ENCODE data around the gene FOSL1. TPM values are rescaled to one million over a fixed set of nuclear protein-coding genes. Genes with fewer than 3 reads are reported as not detected.

FOSL1 gene
- total RNA-seq, 2 donors from 2014 or later: 7.4 to 9.5 TPM

- H3K9me3 Mint-ChIP-seq: no peaks in the 10 kb centered on the region
- no peak for ATAC-seq
- H3K36me3 Mint-ChIP-seq: peaks cover 15 to 29% of the 10 kb centered on the region in 2 donors
- no peak for DNase-seq (ENCODE audit: low spot score in 2 of 2)
- H3K27ac Mint-ChIP-seq: peak overlapping the region; percentile 76 to 97
These were observed 8.7 kb downstream of the FOSL1 start for GRCh38 chr11:65891219-65892136.

DNA sequence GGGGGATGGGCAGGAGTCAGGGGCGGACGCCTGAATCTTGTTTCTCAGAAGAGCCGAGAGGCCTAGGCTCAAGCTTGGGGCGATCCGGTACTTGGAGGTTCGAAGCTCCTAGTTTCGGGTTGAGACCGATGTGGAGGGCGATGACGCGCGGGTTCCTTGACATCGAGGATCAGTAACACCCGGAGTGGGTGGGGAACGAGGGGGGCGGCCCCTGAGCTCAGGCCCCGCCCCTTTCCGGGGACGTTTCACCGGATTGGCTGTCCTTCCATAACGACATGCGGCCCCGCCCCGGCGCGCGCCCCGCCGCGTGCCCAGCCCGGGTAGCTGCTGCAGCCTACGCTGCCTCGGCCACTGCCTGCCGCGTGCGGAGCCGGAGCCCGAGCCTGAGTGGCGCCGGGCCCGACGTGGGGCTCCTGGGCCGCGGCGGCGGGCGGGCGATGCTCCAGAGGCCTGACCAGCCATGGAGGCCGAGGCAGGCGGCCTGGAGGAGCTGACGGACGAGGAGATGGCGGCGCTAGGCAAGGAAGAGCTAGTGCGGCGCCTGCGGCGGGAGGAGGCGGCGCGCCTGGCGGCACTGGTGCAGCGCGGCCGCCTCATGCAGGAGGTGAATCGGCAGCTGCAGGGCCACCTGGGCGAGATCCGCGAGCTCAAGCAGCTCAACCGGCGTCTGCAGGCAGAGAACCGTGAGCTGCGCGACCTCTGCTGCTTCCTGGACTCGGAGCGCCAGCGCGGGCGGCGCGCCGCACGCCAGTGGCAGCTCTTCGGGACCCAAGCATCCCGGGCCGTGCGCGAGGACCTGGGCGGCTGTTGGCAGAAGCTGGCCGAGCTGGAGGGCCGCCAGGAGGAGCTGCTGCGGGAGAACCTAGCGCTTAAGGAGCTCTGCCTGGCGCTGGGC lies 9.6 kb downstream of the FOSL1 start, which contains the start of gene CCDC85B:
CCDC85B (plus strand) TSS at position 350 of the 895 bp plus-strand sequence; CDS start at position 461, 111 bp downstream.
- ATAC-seq (peak; percentile 71 to 73), DNase-seq (ENCODE audit: low spot score in 2 of 2) (peak; percentile 98 to 99)
- Mint-ChIP-seq H3K27ac (peak within 1 kb of the TSS; percentile 97 to 98), H3K9me3 (no peaks in the 10 kb centered on the region), H3K36me3 (peaks cover 16 to 25% of the 10 kb centered on the region in 2 donors)

DNA sequence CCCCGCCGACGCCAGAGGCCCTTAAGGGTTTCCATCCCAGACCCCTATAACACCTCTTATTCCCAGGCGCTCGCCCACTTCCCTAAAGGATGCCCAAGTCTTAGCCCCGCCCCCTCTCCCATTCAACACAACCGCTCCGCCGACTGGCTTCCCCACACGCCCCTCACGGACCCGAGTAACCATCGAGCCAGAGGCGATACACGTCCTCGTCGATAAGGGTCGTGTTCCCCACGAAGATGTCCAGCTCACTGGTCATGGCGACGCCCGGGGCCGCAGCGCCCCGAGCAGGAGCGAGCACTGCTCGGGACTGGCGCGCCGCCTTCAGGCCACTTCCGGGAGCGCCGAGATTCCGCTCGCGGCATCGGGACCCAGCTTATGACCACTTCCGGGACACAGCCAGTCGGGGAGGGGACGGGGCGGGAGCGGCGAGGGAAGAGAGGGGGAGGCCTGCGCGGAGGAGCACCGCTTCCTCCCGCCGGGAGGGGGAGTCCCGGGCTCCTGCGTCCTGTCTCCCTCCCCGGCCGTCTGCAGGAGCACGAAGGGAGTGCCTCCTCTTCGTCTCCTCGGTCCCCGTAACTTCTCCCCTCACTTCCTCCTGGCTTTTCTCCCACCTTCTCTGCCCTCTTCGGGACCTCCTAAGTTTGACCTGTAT lies 11.9 kb downstream of the FOSL1 start, which contains the start of gene FIBP:
FIBP (minus strand) TSS at position 309 of the 652 bp plus-strand sequence; CDS start at position 256, 53 bp downstream.
- peak; percentile 72 to 75 for ATAC-seq
- peak; percentile 95 to 96 for DNase-seq (ENCODE audit: low spot score in 2 of 2)
- Mint-ChIP-seq H3K27ac (peak within 1 kb of the TSS; percentile 97 to 98), H3K36me3 (peaks cover 21 to 24% of the 10 kb centered on the region in 2 donors), H3K9me3 (no peaks in the 10 kb centered on the region)

DNA sequence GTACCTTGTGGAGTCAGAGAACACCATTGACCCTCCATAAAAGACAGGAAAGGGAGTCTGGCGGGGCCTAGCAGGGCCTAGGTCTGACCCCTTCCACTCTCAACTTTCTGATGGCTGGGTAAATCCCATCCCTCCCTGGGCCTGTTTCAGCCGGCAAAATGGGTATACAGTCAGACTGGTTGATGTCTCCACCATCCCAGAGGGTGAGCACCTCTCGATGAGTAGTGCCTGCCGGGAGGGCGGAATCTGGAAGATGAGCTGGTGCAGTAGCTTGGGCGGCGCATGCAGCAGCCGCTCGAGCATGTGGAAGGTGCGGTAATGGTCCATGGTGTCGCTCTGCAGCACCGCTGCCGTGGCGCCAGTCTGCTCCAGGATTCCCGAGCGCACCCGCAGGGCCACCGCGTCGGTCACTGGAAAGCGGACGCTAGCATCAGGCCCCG lies 12.4 kb downstream of the FOSL1 start:
- Mint-ChIP-seq H3K9me3 (no peaks in the 10 kb centered on the region), H3K36me3 (peaks cover 20 to 23% of the 10 kb centered on the region in 2 donors), H3K27ac (peak overlapping the region; percentile 97 to 98)
- ATAC-seq: peak in 1 of 2 donors; percentile 1
- no peak for DNase-seq (ENCODE audit: low spot score in 2 of 2)

DNA sequence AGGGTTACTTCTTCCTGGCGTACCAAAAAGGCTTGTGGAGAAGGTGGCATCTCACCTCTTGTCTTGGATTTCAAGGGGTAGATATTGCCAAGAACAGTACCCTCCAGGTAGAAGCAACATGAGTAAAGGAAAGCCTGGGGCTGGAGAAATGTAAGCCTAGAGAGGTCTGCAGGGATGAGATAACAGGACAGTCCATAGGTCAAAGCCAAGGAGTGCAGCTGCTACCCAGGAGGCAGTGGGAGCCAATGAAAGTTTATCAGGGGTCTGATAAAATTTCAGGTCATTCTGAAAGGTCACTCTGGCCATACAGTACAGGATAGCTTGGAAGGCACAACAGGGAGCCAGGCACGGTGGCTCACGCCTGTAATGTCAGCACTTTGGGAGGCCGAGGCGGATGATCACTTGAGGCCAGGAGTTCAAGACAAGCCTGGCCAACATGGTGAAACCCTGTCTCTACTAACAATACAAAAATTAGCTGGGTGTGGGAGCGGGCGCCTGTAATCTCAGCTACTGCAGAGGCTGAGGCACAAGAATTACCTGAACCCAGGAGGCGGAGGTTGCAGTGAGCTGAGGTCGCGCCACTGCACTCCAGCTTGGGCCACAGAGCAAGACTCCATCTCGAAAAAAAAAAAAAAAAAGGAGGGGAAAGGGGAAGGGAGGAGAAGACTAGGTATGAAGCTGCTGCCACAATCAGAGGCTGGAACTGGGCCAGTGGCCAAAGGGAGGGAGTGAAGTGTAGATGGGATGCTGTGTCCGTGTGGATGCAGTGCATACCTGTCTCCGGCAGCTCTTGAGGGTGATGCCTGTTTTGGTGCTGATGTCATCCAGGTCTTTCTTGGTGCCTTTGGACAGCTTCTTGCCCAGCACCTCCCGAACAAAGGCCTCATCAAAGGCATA lies 13.1 kb downstream of the FOSL1 start:
- DNase-seq (ENCODE audit: low spot score in 2 of 2): no peak
- ATAC-seq: no peak
- H3K36me3 Mint-ChIP-seq: peaks cover 13 to 17% of the 10 kb centered on the region in 2 donors
- peak overlapping the region; percentile 97 to 98 for H3K27ac Mint-ChIP-seq
- H3K9me3 Mint-ChIP-seq: no peaks in the 10 kb centered on the region

GRCh38 chr11:65885808-65886536 lies 14.2 kb downstream of the FOSL1 start:
- Mint-ChIP-seq H3K9me3 (no peaks in the 10 kb centered on the region), H3K36me3 (peaks cover 12 to 15% of the 10 kb centered on the region in 2 donors), H3K27ac (no peak overlapping the region)
- ATAC-seq: no peak
- DNase-seq (ENCODE audit: low spot score in 2 of 2): no peak

DNA sequence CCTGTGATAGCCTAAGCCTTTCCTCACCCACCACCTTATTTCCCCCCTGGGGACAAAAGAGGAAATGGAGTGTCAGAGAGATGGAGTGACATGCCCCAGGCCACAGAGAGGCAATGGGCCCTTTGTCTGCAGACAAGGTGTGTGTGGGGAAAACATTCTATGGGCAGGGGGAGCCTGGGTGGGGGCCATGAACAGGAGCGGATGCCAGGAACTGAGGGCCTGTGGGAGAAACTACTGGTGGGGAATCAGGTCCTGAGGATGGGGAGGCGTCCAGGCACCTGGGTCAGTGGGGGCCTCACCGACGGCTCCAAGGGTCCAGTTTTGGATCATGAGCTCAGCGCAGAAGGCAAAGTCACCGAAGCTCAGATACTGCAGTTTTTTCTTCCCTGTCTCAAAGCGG lies 15.0 kb downstream of the FOSL1 start:
- Mint-ChIP-seq H3K36me3 (peaks cover 12 to 15% of the 10 kb centered on the region in 2 donors), H3K27ac (peak overlapping the region in 1 of 2 donors; percentile 65), H3K9me3 (no peaks in the 10 kb centered on the region)
- ATAC-seq (no peak), DNase-seq (ENCODE audit: low spot score in 2 of 2) (no peak)

GRCh38 chr11:65884716-65885092 lies 15.5 kb downstream of the FOSL1 start:
- DNase-seq (ENCODE audit: low spot score in 2 of 2): peak; percentile 79 to 89
- Mint-ChIP-seq H3K9me3 (no peaks in the 10 kb centered on the region), H3K27ac (peak overlapping the region; percentile 0 to 90), H3K36me3 (peaks cover 12 to 15% of the 10 kb centered on the region in 2 donors)
- peak; percentile 39 to 55 for ATAC-seq

- Mint-ChIP-seq H3K9me3 (no peaks in the 10 kb centered on the region), H3K27ac (peak overlapping the region; percentile 0 to 90), H3K36me3 (peaks cover 12 to 15% of the 10 kb centered on the region in 2 donors)
- ATAC-seq (no peak), DNase-seq (ENCODE audit: low spot score in 2 of 2) (no peak)
These were observed 16.1 kb downstream of the FOSL1 start for GRCh38 chr11:65883786-65884715.

DNA sequence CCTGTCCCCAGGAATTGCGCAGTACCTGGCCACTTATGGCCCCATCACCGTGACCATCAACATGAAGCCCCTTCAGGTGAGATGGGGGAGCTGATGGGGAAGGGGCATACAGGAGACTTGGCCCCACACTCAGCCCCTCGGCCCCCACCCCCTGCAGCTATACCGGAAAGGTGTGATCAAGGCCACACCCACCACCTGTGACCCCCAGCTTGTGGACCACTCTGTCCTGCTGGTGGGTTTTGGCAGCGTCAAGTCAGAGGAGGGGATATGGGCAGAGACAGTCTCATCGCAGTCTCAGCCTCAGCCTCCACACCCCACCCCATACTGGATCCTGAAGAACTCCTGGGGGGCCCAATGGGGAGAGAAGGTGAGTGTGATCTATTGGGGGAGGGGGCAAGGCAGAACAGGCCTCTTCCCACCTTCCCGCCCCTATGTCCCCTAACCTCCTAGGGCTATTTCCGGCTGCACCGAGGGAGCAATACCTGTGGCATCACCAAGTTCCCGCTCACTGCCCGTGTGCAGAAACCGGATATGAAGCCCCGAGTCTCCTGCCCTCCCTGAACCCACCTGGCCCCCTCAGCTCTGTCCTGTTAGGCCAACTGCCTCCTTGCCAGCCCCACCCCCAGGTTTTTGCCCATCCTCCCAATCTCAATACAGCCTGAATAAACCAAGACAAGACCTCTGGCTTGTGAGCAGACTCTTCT lies 17.0 kb downstream of the FOSL1 start:
- H3K36me3 Mint-ChIP-seq: peaks cover 9 to 15% of the 10 kb centered on the region in 2 donors
- no peaks in the 10 kb centered on the region for H3K9me3 Mint-ChIP-seq
- ATAC-seq: no peak
- H3K27ac Mint-ChIP-seq: no peak overlapping the region
- DNase-seq (ENCODE audit: low spot score in 2 of 2): no peak

DNA sequence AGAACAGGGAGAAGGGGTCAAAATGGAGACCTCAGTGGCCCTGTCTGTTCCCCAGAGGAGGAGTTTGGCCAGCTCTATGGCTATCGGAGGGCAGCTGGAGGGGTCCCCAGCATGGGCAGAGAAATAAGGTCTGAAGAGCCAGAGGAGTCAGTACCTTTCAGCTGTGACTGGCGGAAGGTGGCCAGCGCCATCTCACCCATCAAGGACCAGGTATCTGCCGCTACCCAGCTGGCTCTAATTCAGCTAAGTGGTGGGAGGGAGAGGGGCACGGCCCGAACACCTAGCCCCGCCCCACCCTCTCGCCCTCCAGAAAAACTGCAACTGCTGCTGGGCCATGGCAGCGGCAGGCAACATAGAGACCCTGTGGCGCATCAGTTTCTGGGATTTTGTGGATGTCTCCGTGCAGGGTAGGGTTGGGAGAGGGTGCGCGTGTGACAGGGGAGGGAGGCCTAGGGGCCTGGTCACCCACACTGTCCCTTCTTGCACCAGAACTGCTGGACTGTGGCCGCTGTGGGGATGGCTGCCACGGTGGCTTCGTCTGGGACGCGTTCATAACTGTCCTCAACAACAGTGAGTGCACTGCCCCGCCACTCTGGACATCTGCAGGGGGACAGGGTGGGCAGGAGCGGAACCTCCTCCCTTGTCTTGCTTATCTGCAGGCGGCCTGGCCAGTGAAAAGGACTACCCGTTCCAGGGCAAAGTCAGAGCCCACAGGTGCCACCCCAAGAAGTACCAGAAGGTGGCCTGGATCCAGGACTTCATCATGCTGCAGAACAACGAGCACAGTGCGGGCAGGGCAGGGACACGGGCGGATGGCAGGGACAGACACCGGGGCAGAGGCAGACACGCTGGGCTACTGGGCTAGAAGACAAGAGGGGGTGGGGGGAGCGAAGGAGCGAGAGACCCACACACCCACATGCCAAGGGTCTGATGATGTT lies 17.8 kb downstream of the FOSL1 start:
- Mint-ChIP-seq H3K27ac (no peak overlapping the region), H3K36me3 (peaks cover 6 to 15% of the 10 kb centered on the region in 2 donors), H3K9me3 (no peaks in the 10 kb centered on the region)
- DNase-seq (ENCODE audit: low spot score in 2 of 2): no peak
- ATAC-seq: no peak

GRCh38 chr11:65880844-65881421 lies 19.3 kb downstream of the FOSL1 start:
- Mint-ChIP-seq H3K36me3 (peaks cover 6 to 8% of the 10 kb centered on the region in 2 donors), H3K9me3 (no peaks in the 10 kb centered on the region), H3K27ac (peak overlapping the region; percentile 36 to 84)
- ATAC-seq (peak in 1 of 2 donors; percentile 73), DNase-seq (ENCODE audit: low spot score in 2 of 2) (peak in 1 of 2 donors; percentile 78)
